GM23338 (cell line): ENCODE measurements around the gene BTBD1. TPM values are rescaled to one million over a fixed set of nuclear protein-coding genes. Genes with fewer than 3 reads are reported as not detected.
A peak's percentile ranks its signal among the peaks of the same experiment; 100 is the strongest.

Experiments used
- ATAC-seq: fragments of 200-7000 bp; cut with Tn5 transposase; 3 replicates; pipeline ENCODE4 v1.9.1; 2020
- DNase-seq: peaks from one replicate; pipeline ENCODE4 v3.0.0-alpha.2; 2015; ENCODE audit warnings: low spot score
- H2AFZ ChIP-seq: fragments of 200-600 bp; sonication (generic); 2 replicates; pipeline ENCODE4 v1.8.0; 2016; ENCODE audit warnings: antibody characterized with exemption, mild to moderate bottlenecking, moderate library complexity
- H3F3A ChIP-seq: fragments of 200-600 bp; sonication (generic); replicated peaks from 2 replicates; pipeline ENCODE4 v1.8.0; 2017; ENCODE audit warnings: antibody characterized with exemption, mixed run types, low read depth
- H3K27ac ChIP-seq: fragments of 200-600 bp; sonication (generic); 2 replicates; pipeline ENCODE4 v1.6.1; 2016; ENCODE audit warnings: low read depth
- H3K27me3 ChIP-seq: fragments of 200-600 bp; sonication (generic); 2 replicates; pipeline ENCODE4 v1.8.0; 2016; ENCODE audit warnings: mild to moderate bottlenecking, mixed run types, moderate library complexity; ENCODE audit not compliant: insufficient read depth
- H3K36me3 ChIP-seq: fragments of 200-600 bp; sonication (generic); 2 replicates; pipeline ENCODE4 v1.8.0; 2016; ENCODE audit warnings: mild to moderate bottlenecking; ENCODE audit not compliant: insufficient read depth
- H3K4me1 ChIP-seq: fragments of 200-600 bp; sonication (generic); 2 replicates; pipeline ENCODE4 v1.8.0; 2016; ENCODE audit warnings: mild to moderate bottlenecking, moderate library complexity; ENCODE audit not compliant: insufficient read depth
- H3K4me2 ChIP-seq: fragments of 200-600 bp; sonication (generic); 2 replicates; pipeline ENCODE4 v1.7.1; 2017; ENCODE audit warnings: mixed run types
- H3K4me3 ChIP-seq: fragments of 200-600 bp; sonication (generic); 2 replicates; pipeline ENCODE4 v1.6.1; 2016; ENCODE audit warnings: mixed run types
- H3K79me2 ChIP-seq: fragments of 200-600 bp; sonication (generic); replicated peaks from 2 replicates; pipeline ENCODE4 v1.8.0; 2017; ENCODE audit warnings: mild to moderate bottlenecking; ENCODE audit not compliant: insufficient read depth
- H3K9me2 ChIP-seq: fragments of 200-600 bp; sonication (generic); 2 replicates; pipeline ENCODE4 v1.8.0; 2017; ENCODE audit not compliant: insufficient read depth
- H4K20me1 ChIP-seq: fragments of 200-600 bp; sonication (generic); replicated peaks from 2 replicates; pipeline ENCODE4 v1.8.0; 2017; ENCODE audit warnings: mild to moderate bottlenecking; ENCODE audit not compliant: insufficient read depth
- H3K27ac Mint-ChIP-seq: 2 replicates; pipeline ENCODE4 v1.8.0; 2020; ENCODE audit warnings: inconsistent platforms, mild to moderate bottlenecking, moderate library complexity, mixed read lengths
- H3K27me3 Mint-ChIP-seq: 3 replicates; pipeline ENCODE4 v1.8.0; 2022; ENCODE audit warnings: low read depth, mild to moderate bottlenecking, moderate library complexity, mixed read lengths, inconsistent platforms; ENCODE audit not compliant: insufficient read depth, poor library complexity
- H3K36me3 Mint-ChIP-seq: 3 replicates; pipeline ENCODE4 v1.8.0; 2021; ENCODE audit warnings: low read depth, mild to moderate bottlenecking, inconsistent platforms, moderate library complexity, mixed read lengths
- H3K4me1 Mint-ChIP-seq: 3 replicates; pipeline ENCODE4 v1.8.0; 2020; ENCODE audit warnings: mild to moderate bottlenecking, inconsistent platforms, mixed read lengths
- H3K4me3 Mint-ChIP-seq: 3 replicates; pipeline ENCODE4 v1.8.0; 2021; ENCODE audit warnings: moderate library complexity, mild to moderate bottlenecking, inconsistent platforms, mixed read lengths
- H3K9me3 Mint-ChIP-seq: 3 replicates; pipeline ENCODE4 v1.8.0; 2020; ENCODE audit warnings: moderate library complexity, mild to moderate bottlenecking, inconsistent platforms, mixed read lengths
- CTCF ChIP-seq, 2 experiments: fragments of 200-600 bp in 1 of 2; sonication (generic) in 1 of 2; conservative IDR thresholded peaks; 2 replicates each; pipeline versions ENCODE4 v1.5.1 to v1.6.1; 2016 to 2017; ENCODE audit warnings: antibody characterized with exemption in 2 of 2, low read depth in 2 of 2, mild to moderate bottlenecking in 2 of 2, moderate library complexity in 1 of 2
- JUNB ChIP-seq: IDR thresholded peaks from one replicate; pipeline ENCODE4 v1.6.1; 2016; ENCODE audit warnings: antibody characterized with exemption; ENCODE audit not compliant: unreplicated experiment
- NANOG ChIP-seq: IDR thresholded peaks from 2 replicates; pipeline ENCODE4 v1.6.1; 2016; ENCODE audit warnings: antibody characterized with exemption, borderline replicate concordance
- POLR2AphosphoS5 ChIP-seq: IDR thresholded peaks from 2 replicates; pipeline ENCODE4 v1.6.1; 2016; ENCODE audit warnings: antibody characterized with exemption, low read depth
- polyA plus RNA-seq: library from polyadenylated mRNA; unstranded; fragments of >200 nt; fragmentation: Nextera tagmentation; extraction: Ambion mirVana; gene quantifications from 2 replicates; pipeline ENCODE4 v1.2.1, GENCODE V29; 2016
- total RNA-seq: library from RNA; depleted of rRNA; stranded (reverse); fragments of >200 nt; shearing (Covaris generic); gene quantifications from 2 replicates; pipeline ENCODE4 v1.2.3, GENCODE V29; 2014

The BTBD1 gene
- total and polyA plus RNA-seq, 2 experiments from 2014 or later = 12.6 to 66.1 TPM

GRCh38 chr15:83046558-83047127 is 20.4 kb downstream of the BTBD1 start:
- Mint-ChIP-seq H3K9me3 (no peaks in the 10 kb centered on the region), H3K27ac (no peak overlapping the region), H3K4me1 (peaks cover 3% of the 10 kb centered on the region; the same call in 1 of the 3 replicates), H3K4me3 (no peak overlapping the region), H3K27me3 (peaks cover 2% of the 10 kb centered on the region), H3K36me3 (peaks cover 29% of the 10 kb centered on the region)
- Histone ChIP-seq H3K4me2 (no peak overlapping the region), H3K4me1 (no peaks in the 10 kb centered on the region), H3K27me3 (no peaks in the 10 kb centered on the region), H3K9me2 (no peaks in the 10 kb centered on the region), H4K20me1 (peaks cover 62% of the 10 kb centered on the region), H3K4me3 (no peak overlapping the region), H3K79me2 (peaks cover 90% of the 10 kb centered on the region), H3F3A (no peaks in the 10 kb centered on the region), H3K27ac (no peak overlapping the region), H2AFZ (no peak overlapping the region), H3K36me3 (peaks cover 14% of the 10 kb centered on the region)
- DNase-seq (no peak), ATAC-seq (no peak)
- no peak for TF ChIP-seq NANOG

- H3K4me1 ChIP-seq = no peaks in the 10 kb centered on the region
- ATAC-seq (no peak), DNase-seq (no peak)
- H3K4me2 ChIP-seq = no peak overlapping the region
- peaks cover 47% of the 10 kb centered on the region for H4K20me1 ChIP-seq
- Mint-ChIP-seq H3K27me3 (peaks cover 2% of the 10 kb centered on the region), H3K36me3 (peaks cover 53% of the 10 kb centered on the region), H3K4me3 (no peak overlapping the region), H3K4me1 (peaks cover 3% of the 10 kb centered on the region; the same call in 1 of the 3 replicates), H3K27ac (no peak overlapping the region), H3K9me3 (no peaks in the 10 kb centered on the region)
- peaks cover 25% of the 10 kb centered on the region for H3K36me3 ChIP-seq
- H3K4me3 ChIP-seq = no peak overlapping the region
- no peaks in the 10 kb centered on the region for H3K27me3 ChIP-seq
- no peaks in the 10 kb centered on the region for H3F3A ChIP-seq
- no peaks in the 10 kb centered on the region for H3K9me2 ChIP-seq
- no peak overlapping the region for H2AFZ ChIP-seq
- TF ChIP-seq CTCF (conservative IDR thresholded peaks at IDR 0.05; ENCODE audit: low read depth in 2 of 2) (0 out of 4 replicates have a peak, but pooled peaks of 1 of the 2 experiments have one; percentile 6), JUNB (no peak)
- peaks cover 91% of the 10 kb centered on the region for H3K79me2 ChIP-seq
- H3K27ac ChIP-seq = no peak overlapping the region
Measured at GRCh38 chr15:83044156-83044555, 22.9 kb downstream of the BTBD1 start.

GRCh38 chr15:83039206-83039605 is 27.8 kb downstream of the BTBD1 start:
- H3K9me3 Mint-ChIP-seq = no peaks in the 10 kb centered on the region
- no peak overlapping the region for H3K4me3 Mint-ChIP-seq
- Histone ChIP-seq H3K27ac (no peak overlapping the region), H3K36me3 (peaks cover 18% of the 10 kb centered on the region), H3K4me2 (no peak overlapping the region), H3F3A (no peaks in the 10 kb centered on the region), H3K79me2 (peaks cover 93% of the 10 kb centered on the region), H3K9me2 (no peaks in the 10 kb centered on the region), H4K20me1 (peaks cover 35% of the 10 kb centered on the region), H2AFZ (no peak overlapping the region), H3K27me3 (no peaks in the 10 kb centered on the region), H3K4me3 (no peak overlapping the region), H3K4me1 (no peaks in the 10 kb centered on the region)
- TF ChIP-seq POLR2AphosphoS5 = no peak
- peaks cover 2% of the 10 kb centered on the region for H3K27me3 Mint-ChIP-seq
- H3K4me1 Mint-ChIP-seq = no peaks in the 10 kb centered on the region
- H3K27ac Mint-ChIP-seq = no peak overlapping the region
- ATAC-seq (no peak), DNase-seq (no peak)
- H3K36me3 Mint-ChIP-seq = peaks cover 52% of the 10 kb centered on the region
